Measurements from ENCODE around the gene DSG2.

The DSG2 gene

GRCh38 chr18:31558567-31558966, 60.6 kb downstream of the DSG2 start:
- DNase-seq = no peak

- DNase-seq = no peak
Measured at GRCh38 chr18:31562726-31563125, 64.7 kb downstream of the DSG2 start.

GRCh38 chr18:31563778-31564177, 65.8 kb downstream of the DSG2 start:
- DNase-seq = no peak

- DNase-seq = no peak
Measured at GRCh38 chr18:31565345-31565744, 67.4 kb downstream of the DSG2 start.

- DNase-seq = no peak
Measured at GRCh38 chr18:31565782-31566512, 68.0 kb downstream of the DSG2 start.

- no peak for DNase-seq
Measured at GRCh38 chr18:31566576-31567306, 68.8 kb downstream of the DSG2 start.

GRCh38 chr18:31572368-31572767, 74.4 kb downstream of the DSG2 start:
- DNase-seq = no peak

- no peak for DNase-seq
Measured at GRCh38 chr18:31573051-31573450, 75.1 kb downstream of the DSG2 start.

- DNase-seq = no peak
Measured at GRCh38 chr18:31574359-31574758, 76.4 kb downstream of the DSG2 start.

GRCh38 chr18:31575515-31576257, 77.7 kb downstream of the DSG2 start:
- DNase-seq = no peak

- DNase-seq = no peak
Measured at GRCh38 chr18:31576670-31577069, 78.7 kb downstream of the DSG2 start.

GRCh38 chr18:31577195-31577594, 79.2 kb downstream of the DSG2 start:
- no peak for DNase-seq

- DNase-seq = no peak
Measured at GRCh38 chr18:31578126-31578525, 80.1 kb downstream of the DSG2 start.

GRCh38 chr18:31579375-31579774, 81.4 kb downstream of the DSG2 start:
- no peak for DNase-seq

- DNase-seq = no peak
Measured at GRCh38 chr18:31581498-31582197, 83.7 kb downstream of the DSG2 start.

- DNase-seq = no peak
Measured at GRCh38 chr18:31583185-31583854, 85.3 kb downstream of the DSG2 start.

- DNase-seq = no peak
Measured at GRCh38 chr18:31585991-31586390, 88.0 kb downstream of the DSG2 start.

- DNase-seq = no peak
Measured at GRCh38 chr18:31586616-31587015, 88.6 kb downstream of the DSG2 start.

- DNase-seq = no peak
Measured at GRCh38 chr18:31587529-31587928, 89.6 kb downstream of the DSG2 start.

GRCh38 chr18:31590570-31590969, 92.6 kb downstream of the DSG2 start:
- no peak for DNase-seq

GRCh38 chr18:31591113-31591512, 93.1 kb downstream of the DSG2 start:
- no peak for DNase-seq

GRCh38 chr18:31591628-31592027, 93.7 kb downstream of the DSG2 start, which contains the start of gene TTR:
Gene TTR (plus strand): TSS chr18:31591877. CDS start chr18:31591903, 26 bp downstream.
- DNase-seq = no peak

Measured in EL (cell line).